Left ventricle myocardium inferior (tissue), 1 donor: Measurements from ENCODE around the gene APOC1. TPM values are rescaled to one million over a fixed set of nuclear protein-coding genes. Genes with fewer than 3 reads are reported as not detected.

Experiments used
- DNase-seq: peaks from one replicate; pipeline ENCODE4 v3.0.0-alpha.2; 2020
- H3K27ac ChIP-seq: fragments of 200-600 bp; replicated peaks from 2 replicates; pipeline ENCODE4 v1.8.0; 2021
- H3K27me3 ChIP-seq: fragments of 200-600 bp; 2 replicates; pipeline ENCODE4 v1.8.0; 2021; ENCODE audit warnings: low read depth
- H3K36me3 ChIP-seq: fragments of 200-600 bp; 2 replicates; pipeline ENCODE4 v1.8.0; 2021
- H3K4me1 ChIP-seq: fragments of 200-600 bp; 2 replicates; pipeline ENCODE4 v1.8.0; 2021
- H3K4me3 ChIP-seq: fragments of 200-600 bp; 2 replicates; pipeline ENCODE4 v1.8.0; 2021; ENCODE audit warnings: mild to moderate bottlenecking, moderate library complexity
- H3K9me3 ChIP-seq: fragments of 200-600 bp; replicated peaks from 2 replicates; pipeline ENCODE4 v1.8.0; 2021
- intact Hi-C: fragments of 100-400 bp; cut with micrococcal nuclease; formaldehyde crosslinking; loops from one replicate; pipeline ENCODE4 v1.11.0; 2022
- total RNA-seq: library from RNA; stranded (reverse); fragmentation: NEBNext Ultra II Directional; extraction: Animal tissue kit (Norgen Biotek cat#: 25700); gene quantifications from one replicate; pipeline ENCODE4 v1.2.1, GENCODE V29; 2021
- TF ChIP-seq, protein P1 (sequence below): fragments of 200-600 bp; IDR thresholded peaks from 2 replicates; pipeline ENCODE4 v1.8.0; 2021; ENCODE audit warnings: antibody characterized with exemption, mild to moderate bottlenecking, borderline replicate concordance
- donor health status: DM: no; HTN: yes; CAD: no; lungs with severe emphysema.

APOC1 gene
- total RNA-seq, 1 donor from 2014 or later = 0.85 TPM

DNA sequence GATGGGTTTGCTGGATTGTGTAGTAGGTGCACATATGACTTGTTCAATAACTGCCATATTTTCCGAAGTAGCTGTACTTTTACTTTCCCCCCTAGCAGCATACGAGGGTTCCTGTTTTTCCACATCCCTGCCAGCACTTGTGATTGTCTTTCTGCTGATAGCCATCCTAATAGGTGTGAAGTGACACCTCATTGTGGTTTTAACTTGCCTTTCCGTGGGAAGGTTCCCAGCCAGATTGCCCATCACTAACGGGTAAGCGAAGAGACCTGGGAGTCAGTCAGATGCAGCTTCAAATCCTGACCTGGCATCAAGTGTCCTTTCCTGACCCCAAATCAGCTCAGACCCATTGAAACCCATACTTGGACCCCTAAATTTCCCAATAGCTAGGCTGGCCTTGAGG is 45.3 kb downstream of the APOC1 start:
- Histone ChIP-seq H3K27me3 (no peaks in the 10 kb centered on the region), H3K27ac (no peak overlapping the region), H3K9me3 (no peaks in the 10 kb centered on the region), H3K4me3 (no peak overlapping the region), H3K4me1 (peaks cover 65% of the 10 kb centered on the region), H3K36me3 (peaks cover 33% of the 10 kb centered on the region)
- no peak for DNase-seq
- intact Hi-C loops = no loop called here
- TF ChIP-seq, protein P1, sequence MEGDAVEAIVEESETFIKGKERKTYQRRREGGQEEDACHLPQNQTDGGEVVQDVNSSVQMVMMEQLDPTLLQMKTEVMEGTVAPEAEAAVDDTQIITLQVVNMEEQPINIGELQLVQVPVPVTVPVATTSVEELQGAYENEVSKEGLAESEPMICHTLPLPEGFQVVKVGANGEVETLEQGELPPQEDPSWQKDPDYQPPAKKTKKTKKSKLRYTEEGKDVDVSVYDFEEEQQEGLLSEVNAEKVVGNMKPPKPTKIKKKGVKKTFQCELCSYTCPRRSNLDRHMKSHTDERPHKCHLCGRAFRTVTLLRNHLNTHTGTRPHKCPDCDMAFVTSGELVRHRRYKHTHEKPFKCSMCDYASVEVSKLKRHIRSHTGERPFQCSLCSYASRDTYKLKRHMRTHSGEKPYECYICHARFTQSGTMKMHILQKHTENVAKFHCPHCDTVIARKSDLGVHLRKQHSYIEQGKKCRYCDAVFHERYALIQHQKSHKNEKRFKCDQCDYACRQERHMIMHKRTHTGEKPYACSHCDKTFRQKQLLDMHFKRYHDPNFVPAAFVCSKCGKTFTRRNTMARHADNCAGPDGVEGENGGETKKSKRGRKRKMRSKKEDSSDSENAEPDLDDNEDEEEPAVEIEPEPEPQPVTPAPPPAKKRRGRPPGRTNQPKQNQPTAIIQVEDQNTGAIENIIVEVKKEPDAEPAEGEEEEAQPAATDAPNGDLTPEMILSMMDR = no peak

GRCh38 chr19:44960906-44961728 is 46.7 kb downstream of the APOC1 start:
- H3K9me3 ChIP-seq = no peaks in the 10 kb centered on the region
- TF ChIP-seq, protein P1 = no peak
- H3K4me1 ChIP-seq = peaks cover 53% of the 10 kb centered on the region
- no peak for DNase-seq
- H3K27me3 ChIP-seq = no peaks in the 10 kb centered on the region
- H3K27ac ChIP-seq = no peak overlapping the region
- peaks cover 46% of the 10 kb centered on the region for H3K36me3 ChIP-seq
- H3K4me3 ChIP-seq = no peak overlapping the region
- intact Hi-C loops = no loop called here

DNA sequence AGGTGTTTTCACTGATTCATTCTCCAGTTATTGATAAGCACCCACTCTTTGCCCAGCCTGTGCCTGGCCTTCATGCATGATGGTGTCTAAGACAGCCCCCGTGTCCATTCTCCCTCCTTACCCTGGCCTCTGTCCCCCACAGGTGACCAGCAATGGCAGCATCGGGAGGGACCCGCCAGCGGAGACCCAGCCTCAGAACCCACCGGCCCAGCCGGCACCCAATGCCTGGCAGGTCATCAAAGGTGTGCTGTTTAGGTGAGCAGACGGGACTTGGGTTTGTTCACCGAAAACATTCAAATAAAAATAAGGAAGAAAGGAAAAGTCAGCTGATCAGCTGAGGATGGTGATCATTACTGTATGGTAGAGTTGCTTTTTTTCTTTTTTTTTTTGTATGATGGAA is 47.4 kb downstream of the APOC1 start:
- H3K27me3 ChIP-seq = no peaks in the 10 kb centered on the region
- H3K9me3 ChIP-seq = no peaks in the 10 kb centered on the region
- peaks cover 46% of the 10 kb centered on the region for H3K4me1 ChIP-seq
- peaks cover 53% of the 10 kb centered on the region for H3K36me3 ChIP-seq
- no peak overlapping the region for H3K27ac ChIP-seq
- intact Hi-C loops = no loop called here
- no peak overlapping the region for H3K4me3 ChIP-seq
- DNase-seq = no peak
- TF ChIP-seq, protein P1 = no peak

DNA sequence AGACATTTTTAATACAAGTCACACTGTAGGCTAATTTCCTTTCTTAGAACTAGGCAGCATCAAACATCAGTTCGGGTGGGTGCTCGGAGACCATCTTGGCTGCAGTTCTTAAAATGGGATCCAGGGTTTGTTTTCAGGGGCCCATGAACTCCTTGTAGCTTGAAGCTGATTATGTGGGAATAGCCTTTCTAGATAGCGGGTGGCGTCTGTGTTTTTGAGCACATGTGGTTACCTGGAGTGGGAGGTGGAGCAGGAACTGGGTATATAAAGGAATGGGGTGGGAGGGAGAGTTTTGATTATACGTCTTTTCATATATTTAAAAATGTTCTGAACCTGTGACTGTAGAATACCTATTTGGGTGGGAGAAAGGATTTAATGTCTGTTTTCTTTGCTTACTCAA is 53.7 kb downstream of the APOC1 start:
- Histone ChIP-seq H3K36me3 (peaks cover 66% of the 10 kb centered on the region), H3K4me3 (no peak overlapping the region), H3K9me3 (no peaks in the 10 kb centered on the region), H3K27me3 (no peaks in the 10 kb centered on the region), H3K4me1 (no peaks in the 10 kb centered on the region), H3K27ac (no peak overlapping the region)
- TF ChIP-seq, protein P1 = no peak
- DNase-seq = no peak
- intact Hi-C loops = no loop called here

GRCh38 chr19:44968670-44969069 is 54.3 kb downstream of the APOC1 start:
- Histone ChIP-seq H3K4me1 (no peaks in the 10 kb centered on the region), H3K9me3 (no peaks in the 10 kb centered on the region), H3K27ac (no peak overlapping the region), H3K36me3 (peaks cover 68% of the 10 kb centered on the region), H3K27me3 (no peaks in the 10 kb centered on the region), H3K4me3 (no peak overlapping the region)
- intact Hi-C loops = no loop called here
- DNase-seq = no peak
- TF ChIP-seq, protein P1 = no peak

Other genes with a start within 250 kb of the APOC1 start
- 2.2 TPM for gene CEACAM19, start 243.1 kb upstream of the APOC1 start, total RNA-seq
- not detected for gene CEACAM16, start 215.5 kb upstream of the APOC1 start, total RNA-seq
- gene BCL3, start 165.9 kb upstream of the APOC1 start, total RNA-seq = 15.0 TPM
- not detected for gene CBLC, start 136.7 kb upstream of the APOC1 start, total RNA-seq
- gene BCAM, start 105.5 kb upstream of the APOC1 start, total RNA-seq = 91.9 TPM
- gene NECTIN2, start 68.3 kb upstream of the APOC1 start, total RNA-seq = 40.7 TPM
- 47.3 TPM for gene TOMM40, start 23.4 kb upstream of the APOC1 start, total RNA-seq
- gene APOE, start 8.8 kb upstream of the APOC1 start, total RNA-seq = 24.1 TPM
- gene APOC4, start 27.6 kb downstream of the APOC1 start, total RNA-seq = not detected
- gene APOC2, start 31.4 kb downstream of the APOC1 start, total RNA-seq = not detected
- 89.3 TPM for gene CLPTM1, start 40.8 kb downstream of the APOC1 start, total RNA-seq
- 4.0 TPM for gene RELB, start 86.9 kb downstream of the APOC1 start, total RNA-seq
- gene CLASRP, start 124.4 kb downstream of the APOC1 start, total RNA-seq = 31.3 TPM
- gene ZNF296, start 161.9 kb downstream of the APOC1 start, total RNA-seq = not detected
- 15.9 TPM for gene GEMIN7, start 164.7 kb downstream of the APOC1 start, total RNA-seq
- 15.9 TPM for gene PPP1R37, start 178.6 kb downstream of the APOC1 start, total RNA-seq
- gene NKPD1, start 246.4 kb downstream of the APOC1 start, total RNA-seq = 0.05 TPM